ENCODE results near the gene TMEM150C. TPM values are rescaled to one million over a fixed set of nuclear protein-coding genes. Genes with fewer than 3 reads are reported as not detected.

The TMEM150C gene
- total RNA-seq, 1 donor, result 0.45 TPM

- TF ChIP-seq CTCF (IDR thresholded peaks at IDR 0.05; ENCODE audit: insufficient read depth, low read length), result no peak
- DNase-seq (ENCODE audit: low read depth), result no peak
- no peak overlapping the region for H3K4me3 ChIP-seq (ENCODE audit: low read depth, low read length)
Observed at GRCh38 chr4:82508011-82508410, 53.8 kb downstream of the TMEM150C start.

- TF ChIP-seq CTCF (IDR thresholded peaks at IDR 0.05; ENCODE audit: insufficient read depth, low read length), result no peak
- no peak for DNase-seq (ENCODE audit: low read depth)
- no peak overlapping the region for H3K4me3 ChIP-seq (ENCODE audit: low read depth, low read length)
Observed at GRCh38 chr4:82501154-82501442, 60.7 kb downstream of the TMEM150C start.

- H3K4me3 ChIP-seq (ENCODE audit: low read depth, low read length), result no peak overlapping the region
- peak; percentile 45 for DNase-seq (ENCODE audit: low read depth)
- no peak for TF ChIP-seq CTCF (IDR thresholded peaks at IDR 0.05; ENCODE audit: insufficient read depth, low read length)
Observed at GRCh38 chr4:82500435-82501153, 61.2 kb downstream of the TMEM150C start.

- TF ChIP-seq CTCF (IDR thresholded peaks at IDR 0.05; ENCODE audit: insufficient read depth, low read length), result no peak
- no peak overlapping the region for H3K4me3 ChIP-seq (ENCODE audit: low read depth, low read length)
- DNase-seq (ENCODE audit: low read depth), result peak; percentile 53
Observed at GRCh38 chr4:82499738-82500434, 61.9 kb downstream of the TMEM150C start.

- no peak for DNase-seq (ENCODE audit: low read depth)
- TF ChIP-seq CTCF (IDR thresholded peaks at IDR 0.05; ENCODE audit: insufficient read depth, low read length), result no peak
- H3K4me3 ChIP-seq (ENCODE audit: low read depth, low read length), result no peak overlapping the region
Observed at GRCh38 chr4:82496349-82496748, 65.4 kb downstream of the TMEM150C start.

GRCh38 chr4:82495666-82496065 lies 66.1 kb downstream of the TMEM150C start:
- TF ChIP-seq CTCF (IDR thresholded peaks at IDR 0.05; ENCODE audit: insufficient read depth, low read length), result no peak

More at GRCh38 chr4:82495666-82496065, 66.1 kb downstream of the TMEM150C start:
- no peak overlapping the region for H3K4me3 ChIP-seq (ENCODE audit: low read depth, low read length)
- no peak for DNase-seq (ENCODE audit: low read depth)
